ENCODE results near the gene HSPB8.

Gene HSPB8, protein sequence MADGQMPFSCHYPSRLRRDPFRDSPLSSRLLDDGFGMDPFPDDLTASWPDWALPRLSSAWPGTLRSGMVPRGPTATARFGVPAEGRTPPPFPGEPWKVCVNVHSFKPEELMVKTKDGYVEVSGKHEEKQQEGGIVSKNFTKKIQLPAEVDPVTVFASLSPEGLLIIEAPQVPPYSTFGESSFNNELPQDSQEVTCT

DNA sequence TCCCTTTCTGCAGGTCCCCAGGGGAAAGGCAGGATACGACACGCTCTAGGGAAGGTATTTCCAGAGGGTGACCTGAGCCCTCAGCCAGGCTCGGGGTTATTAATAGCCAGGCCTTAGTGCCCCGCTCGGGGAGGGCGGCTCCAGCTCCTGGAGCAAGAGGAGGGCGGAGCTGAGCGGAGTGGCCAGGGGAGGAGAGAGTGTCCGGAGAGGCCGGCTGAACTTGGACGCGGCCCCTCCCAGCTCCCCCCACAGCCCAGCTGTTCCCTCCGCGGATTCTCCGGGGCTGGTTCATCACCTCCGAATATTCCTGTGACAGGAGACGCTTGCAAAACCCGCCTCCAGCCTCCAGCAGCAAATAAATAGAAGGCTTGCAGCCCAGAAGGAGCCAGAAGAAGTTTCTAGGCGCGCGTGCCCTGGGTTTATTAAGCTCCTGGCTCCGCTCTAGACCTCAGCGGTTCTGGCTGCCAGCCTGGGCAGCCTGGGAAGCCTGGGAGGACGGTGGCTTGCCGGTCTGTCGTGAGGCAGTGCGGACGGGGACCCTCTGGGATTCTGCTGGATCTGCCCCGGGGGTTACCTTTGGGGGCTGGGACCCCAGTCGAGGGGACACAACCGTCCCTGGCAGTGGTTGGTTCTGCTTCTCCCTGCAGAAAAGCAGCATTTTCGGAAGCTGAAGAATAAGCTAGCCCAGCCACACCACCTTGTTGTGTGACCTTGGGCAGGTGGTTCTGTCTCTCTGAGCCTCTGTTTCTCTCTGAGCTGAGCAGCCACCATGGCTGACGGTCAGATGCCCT is at the start of gene HSPB8:
TSS of gene HSPB8 (plus strand) at position 388 of the 791 bp plus-strand sequence. CDS start at position 770, 382 bp downstream.
- DNase-seq (ENCODE audit: low read depth in 2 of 2): no peak

DNA sequence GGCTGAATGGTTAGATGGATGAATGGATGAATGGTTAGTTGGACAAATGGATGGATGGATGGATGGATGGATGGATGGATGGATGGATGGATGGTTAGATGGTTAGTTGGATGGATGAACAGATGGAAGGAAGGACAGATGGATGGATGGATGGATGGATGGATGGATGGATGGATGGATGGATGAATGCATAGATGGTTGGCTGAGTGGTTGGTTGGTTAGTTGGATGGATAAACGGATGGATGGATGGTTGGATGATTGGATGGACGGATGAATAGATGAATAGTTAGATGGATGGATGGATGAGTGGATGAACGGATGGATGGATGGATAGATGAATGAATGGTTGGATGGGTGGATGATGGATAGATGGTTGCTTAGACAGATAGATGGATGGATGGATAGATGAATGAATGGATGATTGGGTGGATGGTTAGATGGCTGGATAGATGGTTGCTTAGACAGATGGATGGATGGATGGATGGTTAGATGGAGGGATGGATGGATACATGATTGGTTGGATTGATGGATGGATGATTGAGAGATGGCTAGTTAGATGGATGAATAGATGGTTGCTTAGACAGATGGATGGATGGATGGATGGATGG is 48.8 kb upstream of the HSPB8 start:
- no peak for DNase-seq (ENCODE audit: low read depth in 2 of 2)

DNA sequence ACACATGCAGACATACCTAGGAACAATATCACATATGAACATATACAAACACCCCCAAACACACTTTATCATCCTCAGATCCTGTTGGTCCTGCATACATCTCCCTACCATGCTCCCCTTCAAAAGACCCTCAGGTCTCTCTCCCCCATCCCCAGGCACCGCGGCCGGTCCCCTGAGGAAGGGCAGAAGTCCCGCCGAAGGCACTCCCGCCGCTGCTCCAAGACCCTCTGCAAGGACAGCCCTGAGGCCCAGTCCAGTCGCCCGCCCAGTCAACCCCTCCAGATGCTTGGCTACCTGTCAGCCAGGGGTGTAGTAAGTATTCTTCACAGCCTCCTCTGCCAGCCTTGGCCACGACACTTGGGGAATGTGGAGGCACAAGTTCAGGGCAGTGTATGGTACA is 48.2 kb upstream of the HSPB8 start:
- no peak for DNase-seq (ENCODE audit: low read depth in 2 of 2)

DNA sequence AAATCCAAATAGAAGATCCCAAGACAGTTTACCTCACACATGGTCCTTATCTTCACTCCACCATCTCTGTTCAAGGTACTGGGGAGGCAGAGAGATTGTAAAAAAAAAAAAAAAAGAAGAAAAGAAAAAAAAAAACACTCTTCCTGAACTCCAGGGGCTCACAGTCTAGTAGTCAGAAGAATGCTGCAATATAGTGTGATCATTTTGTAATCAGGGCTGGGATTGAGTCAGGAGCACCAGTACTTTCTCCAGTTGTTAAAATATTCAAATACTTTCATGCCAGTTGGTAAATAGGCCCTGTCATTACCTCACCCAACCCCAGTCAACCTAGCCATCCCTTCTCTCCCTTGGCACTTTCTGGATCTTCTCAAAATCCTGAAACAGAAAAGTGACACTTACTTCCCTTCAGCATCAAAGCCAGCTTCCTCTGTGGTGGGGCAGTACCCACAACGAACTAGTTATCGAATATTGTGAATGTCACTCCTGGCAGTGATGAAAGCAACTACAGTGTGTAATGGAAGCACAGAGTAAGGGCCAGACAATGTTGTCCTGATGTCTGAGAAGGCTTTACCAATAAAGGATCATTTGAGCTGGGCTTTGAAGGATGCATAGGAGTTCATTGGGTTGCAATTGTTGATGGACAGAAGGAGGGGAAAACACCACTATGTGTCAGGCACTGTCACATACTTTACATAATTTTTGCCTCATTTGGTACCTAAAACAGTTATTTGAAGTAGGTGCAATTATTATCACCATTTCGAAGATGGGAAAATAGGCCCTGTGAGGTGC is 44.3 kb upstream of the HSPB8 start:
- DNase-seq (ENCODE audit: low read depth in 2 of 2): no peak

DNA sequence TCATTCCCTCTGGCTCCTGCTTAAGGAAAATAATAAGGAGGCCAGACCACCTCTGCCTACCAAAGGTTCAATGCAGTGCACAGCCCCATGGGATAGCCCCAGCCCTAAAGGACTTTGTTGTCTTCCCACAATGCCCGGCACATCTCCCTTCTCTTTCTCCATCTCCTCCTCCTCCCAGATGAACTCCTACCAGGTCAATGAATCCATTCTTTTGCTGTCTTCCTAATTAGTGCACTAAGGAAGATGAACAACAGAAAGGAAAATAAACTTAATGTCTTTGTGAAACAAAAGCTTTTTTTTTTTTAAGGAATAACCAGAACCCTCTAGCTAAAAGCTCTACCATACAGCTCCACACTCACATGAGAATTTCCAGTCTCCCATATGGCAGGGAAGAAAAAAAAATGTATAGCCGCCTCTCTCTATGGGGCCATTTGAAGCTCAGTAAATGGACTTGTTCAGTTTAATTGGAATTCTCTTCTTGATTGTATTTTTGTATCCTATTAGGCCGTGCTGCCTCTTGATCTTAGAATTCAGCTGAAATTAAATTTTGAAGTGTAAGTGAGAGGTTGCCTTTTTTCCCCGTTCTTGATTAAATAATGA is 41.8 kb upstream of the HSPB8 start:
- DNase-seq (ENCODE audit: low read depth in 2 of 2): no peak

DNA sequence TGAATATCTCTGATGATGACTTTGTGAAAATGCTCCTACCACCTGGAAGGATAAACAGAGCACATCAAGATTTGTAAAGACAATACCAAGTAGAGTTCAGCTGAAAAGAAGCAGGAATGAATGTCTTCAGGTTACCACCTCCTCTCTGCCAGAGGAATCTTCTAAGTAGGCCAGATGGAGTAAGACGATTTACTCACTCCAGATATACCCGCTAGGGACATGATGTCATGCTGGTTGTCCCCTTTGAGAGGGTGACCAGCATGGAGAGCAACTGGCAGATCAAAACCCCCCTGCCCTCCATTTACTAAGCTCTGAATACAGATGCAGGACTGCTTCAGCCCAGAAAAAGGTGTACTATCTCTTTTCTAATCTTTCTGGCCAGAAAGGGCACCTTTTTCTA is 39.3 kb upstream of the HSPB8 start:
- DNase-seq (ENCODE audit: low read depth in 2 of 2): no peak

DNA sequence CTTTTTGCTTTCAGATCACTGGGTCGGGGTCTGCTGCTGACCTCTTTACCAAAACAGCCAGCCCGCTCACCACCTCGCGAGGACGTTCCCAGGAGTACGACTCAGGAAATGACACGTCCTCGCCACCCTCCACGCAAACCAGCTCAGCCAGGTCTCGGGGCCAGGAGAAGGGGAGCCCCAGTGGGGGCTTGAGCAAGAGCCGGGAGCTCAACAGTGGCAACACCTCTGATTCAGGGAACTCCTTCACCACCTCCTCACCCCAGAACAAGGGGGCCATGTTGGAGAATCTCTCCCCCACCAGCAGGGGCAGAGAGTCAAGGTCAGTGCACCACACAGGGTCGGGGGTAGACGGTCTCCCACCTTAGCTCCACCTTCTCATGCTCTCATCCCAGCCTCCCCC is 33.4 kb upstream of the HSPB8 start:
- no peak for DNase-seq (ENCODE audit: low read depth in 2 of 2)

DNA sequence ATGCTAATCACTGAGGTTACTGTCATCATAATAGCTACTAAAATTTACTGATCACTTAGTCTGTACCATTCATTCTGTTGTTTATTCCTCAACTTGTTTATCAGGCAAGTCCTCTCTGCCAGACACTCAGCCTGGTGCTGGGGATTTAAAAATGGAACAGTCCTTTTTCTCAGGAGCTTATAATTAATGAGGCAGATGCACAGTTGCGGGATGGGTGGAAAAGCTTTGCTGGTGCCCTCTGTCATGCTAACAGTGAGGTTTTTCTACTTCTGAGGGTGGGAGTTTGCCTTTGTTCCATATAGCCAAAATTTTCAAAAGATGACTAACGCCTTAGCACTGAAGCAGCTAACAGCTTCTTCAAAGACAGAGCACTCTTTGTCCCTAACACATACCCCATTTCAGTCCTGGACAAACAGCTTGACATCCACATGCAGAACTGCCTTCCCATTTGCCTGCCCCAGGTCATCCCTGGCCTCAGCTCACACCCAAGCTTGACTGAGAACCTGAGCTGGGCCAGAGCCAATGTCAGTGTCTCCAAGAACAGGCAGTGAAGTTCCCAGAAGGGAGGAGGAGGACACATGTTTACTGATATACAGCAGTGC is 30.8 kb upstream of the HSPB8 start:
- no peak for DNase-seq (ENCODE audit: low read depth in 2 of 2)

DNA sequence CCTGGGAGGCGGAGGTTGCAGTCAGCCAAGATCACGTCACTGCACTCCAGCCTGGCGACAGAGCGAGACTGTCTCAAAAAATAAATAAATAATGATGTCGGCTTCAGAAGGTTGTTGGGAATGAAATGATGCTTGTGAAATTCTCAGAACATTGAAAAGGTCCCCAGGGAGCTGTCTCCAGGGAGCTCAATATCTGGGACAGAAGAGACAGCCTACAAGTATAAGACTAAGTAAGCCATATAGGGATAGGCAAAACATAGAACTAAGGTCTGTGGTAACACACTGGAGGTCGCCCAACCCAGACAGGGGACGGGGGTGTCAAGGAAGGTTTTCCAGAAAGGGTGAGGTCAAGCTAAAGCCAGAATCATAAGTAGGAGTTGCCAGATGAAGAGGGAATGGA is 29.5 kb upstream of the HSPB8 start:
- DNase-seq (ENCODE audit: low read depth in 2 of 2): no peak

DNA sequence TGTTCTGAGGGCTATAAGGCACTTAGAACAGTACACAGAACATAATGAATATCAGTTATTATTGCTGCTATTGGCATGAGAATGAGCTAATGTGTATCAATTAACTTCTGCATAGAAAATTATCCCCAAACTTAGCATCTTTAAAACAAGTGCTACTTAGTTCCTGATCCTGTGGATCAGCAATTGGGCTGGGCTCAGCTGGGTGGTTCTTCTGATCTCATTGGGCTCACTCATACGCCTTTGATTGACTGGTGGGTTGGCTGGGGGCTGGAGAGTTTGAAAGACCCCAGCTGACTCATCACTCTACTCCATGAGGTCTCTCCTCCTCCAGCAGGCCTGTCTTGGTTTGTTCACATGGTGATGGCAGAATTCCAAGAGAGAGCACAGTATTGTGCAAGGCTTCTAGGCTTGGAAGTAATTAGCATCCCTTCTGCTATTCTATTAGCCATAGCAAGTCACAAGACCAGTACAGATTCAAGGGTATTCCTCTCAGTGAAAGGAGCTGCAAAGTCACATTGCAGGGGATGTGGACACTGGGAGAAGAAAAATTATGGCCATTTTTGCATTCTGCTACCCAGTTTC is 27.2 kb upstream of the HSPB8 start:
- DNase-seq (ENCODE audit: low read depth in 2 of 2): no peak

DNA sequence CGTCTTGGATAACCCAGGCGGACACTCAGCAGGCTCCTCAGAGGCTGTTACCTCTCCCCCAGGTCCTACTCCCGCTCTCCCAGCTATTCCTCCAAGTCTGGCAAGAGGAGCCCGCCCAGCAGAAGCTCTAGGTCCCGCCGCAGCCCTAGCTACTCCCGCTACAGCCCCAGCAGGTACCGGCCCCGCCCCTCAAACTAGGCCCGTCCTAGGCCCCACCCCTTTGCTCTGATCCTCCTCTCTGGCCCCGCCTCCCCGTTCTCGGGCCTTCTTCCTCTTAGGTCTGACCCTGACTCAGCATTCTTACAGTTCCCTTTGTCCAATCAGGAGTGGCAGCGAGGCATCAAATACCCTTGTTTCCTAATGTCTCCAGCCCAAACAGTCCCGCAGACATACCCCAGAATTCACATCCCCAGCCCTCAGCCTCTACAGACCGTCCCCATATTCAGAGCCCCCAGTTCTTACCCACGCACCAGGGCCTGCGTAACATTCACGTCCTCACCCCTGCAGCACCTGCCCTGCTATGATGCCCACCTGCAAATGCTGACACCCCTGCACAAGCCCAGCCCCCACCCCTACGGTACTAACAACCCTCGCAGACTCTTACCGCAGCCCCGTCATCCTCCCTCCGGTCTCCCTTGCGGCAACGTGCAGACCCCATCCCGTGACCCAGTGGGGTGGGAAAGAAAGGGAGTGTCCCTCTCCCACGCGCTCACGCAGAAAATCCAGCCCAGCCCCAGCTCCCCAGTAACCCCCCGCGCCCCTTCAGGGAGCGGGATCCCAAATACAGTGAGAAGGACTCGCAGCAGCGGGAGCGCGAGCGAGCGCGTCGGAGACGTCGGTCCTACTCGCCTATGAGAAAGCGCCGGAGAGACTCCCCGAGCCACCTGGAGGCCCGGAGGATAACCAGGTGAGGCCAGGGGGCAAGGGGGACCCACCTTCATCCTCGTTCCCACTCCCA is 25.0 kb upstream of the HSPB8 start:
- DNase-seq (ENCODE audit: low read depth in 2 of 2): no peak

DNA sequence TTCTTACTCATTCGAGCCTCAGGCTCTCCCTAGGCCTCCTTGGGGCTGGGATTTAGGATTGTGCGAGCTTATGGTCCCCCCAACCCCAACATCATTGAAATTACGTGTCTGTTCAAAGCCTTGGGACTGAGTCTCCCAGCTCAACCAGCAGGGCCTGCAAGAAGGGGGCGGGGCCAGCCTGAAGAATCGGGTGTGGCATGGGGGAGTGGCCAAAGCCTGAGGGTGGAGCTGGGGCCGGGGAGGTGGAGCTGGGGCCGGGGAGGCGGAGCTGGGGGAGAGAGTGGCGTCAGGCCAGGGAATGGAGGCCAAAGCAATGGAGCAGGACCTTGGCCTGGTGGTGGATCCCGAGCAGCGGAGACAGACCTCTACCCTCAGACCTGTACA is 24.3 kb upstream of the HSPB8 start:
- no peak for DNase-seq (ENCODE audit: low read depth in 2 of 2)

DNA sequence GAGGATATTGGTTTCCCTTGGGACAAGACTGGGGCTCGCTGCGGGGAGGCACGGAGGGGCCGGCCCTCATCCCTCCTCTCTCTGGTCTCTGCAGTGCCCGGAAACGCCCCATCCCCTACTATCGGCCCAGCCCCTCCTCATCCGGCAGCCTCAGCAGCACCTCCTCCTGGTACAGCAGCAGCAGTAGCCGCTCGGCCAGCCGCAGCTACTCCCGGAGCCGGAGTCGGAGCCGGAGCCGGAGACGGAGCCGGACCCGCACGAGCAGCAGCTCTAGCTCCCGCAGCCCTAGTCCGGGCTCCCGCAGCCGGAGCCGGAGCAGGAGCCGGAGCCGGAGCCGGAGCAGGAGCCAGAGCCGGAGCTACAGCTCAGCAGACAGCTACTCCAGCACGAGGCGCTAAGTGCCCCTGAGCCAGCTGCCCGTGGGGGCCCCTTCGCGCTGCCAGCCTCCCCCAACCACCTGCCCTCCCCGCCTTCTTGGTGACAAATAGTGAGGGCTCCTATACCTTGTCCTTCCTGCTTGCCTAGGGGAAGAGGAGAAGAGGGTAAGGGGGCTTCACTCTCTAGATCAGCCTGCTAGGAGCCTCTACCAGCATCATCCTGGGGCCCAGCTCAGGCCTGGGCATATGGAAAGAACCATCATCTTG is 22.2 kb upstream of the HSPB8 start:
- no peak for DNase-seq (ENCODE audit: low read depth in 2 of 2)

DNA sequence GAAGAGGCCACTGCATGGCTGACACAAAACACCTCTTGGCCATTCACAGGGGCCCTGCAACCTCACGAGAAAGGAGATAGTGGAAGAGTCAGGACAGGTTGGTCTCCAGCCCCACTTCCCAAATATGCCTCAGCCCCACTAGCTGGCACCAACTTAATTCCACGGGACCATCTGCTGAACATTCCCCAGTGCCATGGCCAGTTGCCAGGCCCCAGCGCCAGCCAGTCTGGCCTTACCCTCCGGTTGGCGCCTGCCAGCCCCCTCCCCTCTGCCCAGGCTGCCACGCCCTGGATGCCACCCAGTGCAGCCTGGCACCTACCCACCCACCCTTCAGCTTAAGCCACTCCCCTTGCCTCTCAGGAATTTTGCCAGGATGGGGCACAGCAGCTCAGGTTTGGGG is 21.2 kb upstream of the HSPB8 start:
- DNase-seq (ENCODE audit: low read depth in 2 of 2): no peak

DNA sequence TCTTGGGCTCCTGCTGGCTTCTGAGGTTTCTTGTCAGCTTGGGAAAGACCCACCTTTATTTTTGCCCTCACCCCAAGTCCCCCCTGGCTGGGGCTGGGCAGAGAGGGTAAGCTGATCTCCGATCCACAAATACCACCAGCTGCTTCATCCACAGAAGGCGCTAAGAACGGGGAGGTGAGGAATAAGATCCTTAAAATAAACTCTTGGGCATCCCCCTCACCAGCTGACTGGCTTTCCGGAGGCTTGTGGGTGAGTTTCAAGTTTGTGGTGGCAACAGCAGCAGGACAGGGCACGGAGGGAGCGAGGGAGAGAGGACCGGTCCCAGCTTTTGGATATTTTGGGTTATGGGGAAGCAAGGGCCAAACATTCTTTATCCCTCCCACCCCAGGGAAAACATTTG is 20.8 kb upstream of the HSPB8 start:
- no peak for DNase-seq (ENCODE audit: low read depth in 2 of 2)

DNA sequence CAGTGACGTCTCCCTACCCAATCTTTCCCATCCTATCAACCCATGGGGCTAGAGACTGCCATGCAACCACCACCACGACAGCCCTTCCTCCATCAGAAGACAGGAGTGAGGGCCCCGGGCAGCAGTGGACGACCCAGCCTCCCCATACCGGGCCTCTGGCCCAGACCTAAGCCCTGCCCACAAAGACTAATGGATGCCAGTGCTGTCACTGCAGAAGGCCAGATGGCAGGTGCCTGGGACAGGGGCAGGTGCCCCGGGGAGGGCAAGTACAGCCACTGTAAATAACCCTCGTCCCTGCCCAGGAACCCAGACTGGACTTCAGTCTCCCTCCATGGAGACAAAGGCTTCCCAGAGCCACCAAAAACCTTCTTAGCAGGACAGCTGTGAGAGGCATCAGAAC is 20.3 kb upstream of the HSPB8 start:
- DNase-seq (ENCODE audit: low read depth in 2 of 2): no peak

DNA sequence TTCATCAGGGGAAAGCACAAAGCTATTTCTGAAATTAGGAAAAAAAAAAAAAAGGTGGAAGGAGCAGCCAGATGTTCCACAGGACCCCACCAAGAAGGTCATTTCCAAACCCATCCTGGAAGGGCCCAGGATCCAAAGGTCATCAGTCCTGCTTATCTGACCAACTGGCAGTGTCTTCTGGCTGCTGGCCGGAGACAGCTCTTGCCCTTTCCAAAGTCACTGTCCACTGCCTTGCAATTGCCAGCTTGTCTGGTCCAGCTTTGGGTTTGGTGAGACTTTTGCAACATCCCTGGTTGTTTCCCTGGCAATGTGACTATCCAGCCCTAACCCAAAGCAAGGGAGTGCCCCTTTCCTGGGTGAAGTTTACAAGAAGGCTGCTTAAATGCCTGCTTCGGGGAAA is 18.9 kb upstream of the HSPB8 start:
- DNase-seq (ENCODE audit: low read depth in 2 of 2): no peak

DNA sequence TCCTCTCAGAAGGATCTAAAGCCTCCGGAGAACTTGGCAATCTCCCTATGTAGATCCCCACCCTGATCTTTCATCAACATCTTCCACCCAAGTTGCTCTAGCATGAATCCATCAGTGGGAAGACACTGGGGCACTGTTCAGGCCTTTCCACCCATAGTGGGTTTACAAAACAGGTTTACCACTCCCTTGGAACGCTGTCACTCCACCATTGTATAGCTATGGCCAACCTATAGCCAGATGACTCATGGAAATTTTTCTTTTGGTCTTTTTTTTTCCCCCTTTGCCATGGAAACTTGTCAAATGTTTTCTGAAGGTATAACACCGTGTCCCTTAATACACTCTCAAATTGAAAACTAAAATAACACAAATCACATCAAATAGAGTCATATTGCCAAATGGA is 10.8 kb upstream of the HSPB8 start:
- DNase-seq (ENCODE audit: low read depth in 2 of 2): no peak

DNA sequence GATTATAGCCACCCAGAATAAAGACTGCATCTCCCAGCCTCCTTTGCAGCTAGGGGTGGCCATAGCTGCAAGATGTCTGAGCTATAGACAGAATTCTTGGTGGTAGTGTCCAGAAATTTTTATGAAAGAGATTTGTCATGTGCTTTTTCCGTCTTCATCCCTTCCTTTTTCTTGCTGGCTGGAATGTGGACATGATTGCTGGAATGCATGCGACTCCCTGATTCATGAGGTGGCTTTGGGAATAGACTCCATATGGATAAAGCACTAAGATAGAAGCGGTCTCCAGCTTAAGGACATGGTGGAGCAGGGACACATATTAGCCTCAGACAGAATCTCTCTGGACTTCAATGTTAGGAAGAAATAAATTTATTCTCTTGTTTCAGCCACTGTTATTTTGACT is 10.0 kb upstream of the HSPB8 start:
- no peak for DNase-seq (ENCODE audit: low read depth in 2 of 2)

DNA sequence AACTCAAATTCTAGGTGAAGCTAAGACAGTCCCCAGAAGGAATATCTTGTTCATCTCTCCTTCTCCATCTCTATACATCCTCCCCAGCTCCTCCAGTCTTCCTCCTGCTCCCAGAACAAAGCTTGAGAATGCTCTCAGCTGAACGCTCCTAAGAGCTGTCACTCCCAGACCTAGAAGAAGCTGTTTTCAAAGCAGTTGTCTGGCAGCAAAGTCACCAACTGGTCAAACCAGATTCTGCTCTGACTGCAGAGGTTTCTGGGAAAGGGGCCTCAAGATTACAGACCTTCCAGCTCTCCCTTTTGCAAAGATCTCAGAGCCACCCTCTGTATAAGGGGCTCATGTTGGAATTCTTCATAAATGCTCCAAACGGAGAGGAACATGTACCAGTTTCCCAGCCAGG is 9.6 kb upstream of the HSPB8 start:
- DNase-seq (ENCODE audit: low read depth in 2 of 2): no peak
